Astrocyte (in vitro differentiated cells and primary cell): ENCODE results near the gene USP9X.

Source experiments
- EZH2 ChIP-seq: IDR thresholded peaks from 2 replicates; pipeline ENCODE4 v1.6.1; 2012; ENCODE audit warnings: mild to moderate bottlenecking, low read length, inconsistent platforms; ENCODE audit not compliant: insufficient read depth
- TF ChIP-seq, protein P1 (sequence below): IDR thresholded peaks from 2 replicates; pipeline ENCODE4 v1.5.1; 2011; ENCODE audit warnings: low read depth, mild to moderate bottlenecking, inconsistent platforms, low read length, moderate library complexity; ENCODE audit not compliant: insufficient read depth

DNA sequence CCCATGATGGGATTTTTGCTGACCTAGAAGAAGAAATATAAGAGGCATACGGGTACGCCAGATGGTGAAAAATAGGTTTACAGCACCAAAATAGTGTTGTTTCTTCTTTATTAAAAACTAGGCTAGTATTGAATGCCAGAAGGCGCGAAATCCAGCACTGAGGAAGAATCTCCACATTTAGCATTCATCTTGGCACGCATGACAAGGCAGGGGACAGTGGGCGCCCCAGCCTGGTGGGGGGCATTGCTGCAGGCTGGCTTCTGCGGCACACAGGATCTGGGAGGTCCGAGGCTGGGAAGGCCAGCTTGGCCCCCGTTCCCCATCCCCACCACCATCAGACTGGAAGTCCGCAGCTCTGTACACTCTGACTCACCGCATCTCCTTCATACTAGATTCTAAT, 173.0 kb downstream of the USP9X start:
- TF ChIP-seq, protein P1, sequence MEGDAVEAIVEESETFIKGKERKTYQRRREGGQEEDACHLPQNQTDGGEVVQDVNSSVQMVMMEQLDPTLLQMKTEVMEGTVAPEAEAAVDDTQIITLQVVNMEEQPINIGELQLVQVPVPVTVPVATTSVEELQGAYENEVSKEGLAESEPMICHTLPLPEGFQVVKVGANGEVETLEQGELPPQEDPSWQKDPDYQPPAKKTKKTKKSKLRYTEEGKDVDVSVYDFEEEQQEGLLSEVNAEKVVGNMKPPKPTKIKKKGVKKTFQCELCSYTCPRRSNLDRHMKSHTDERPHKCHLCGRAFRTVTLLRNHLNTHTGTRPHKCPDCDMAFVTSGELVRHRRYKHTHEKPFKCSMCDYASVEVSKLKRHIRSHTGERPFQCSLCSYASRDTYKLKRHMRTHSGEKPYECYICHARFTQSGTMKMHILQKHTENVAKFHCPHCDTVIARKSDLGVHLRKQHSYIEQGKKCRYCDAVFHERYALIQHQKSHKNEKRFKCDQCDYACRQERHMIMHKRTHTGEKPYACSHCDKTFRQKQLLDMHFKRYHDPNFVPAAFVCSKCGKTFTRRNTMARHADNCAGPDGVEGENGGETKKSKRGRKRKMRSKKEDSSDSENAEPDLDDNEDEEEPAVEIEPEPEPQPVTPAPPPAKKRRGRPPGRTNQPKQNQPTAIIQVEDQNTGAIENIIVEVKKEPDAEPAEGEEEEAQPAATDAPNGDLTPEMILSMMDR = no peak
- TF ChIP-seq EZH2 = no peak
